ENCODE data around the gene RAB4A.

The RAB4A gene

DNA sequence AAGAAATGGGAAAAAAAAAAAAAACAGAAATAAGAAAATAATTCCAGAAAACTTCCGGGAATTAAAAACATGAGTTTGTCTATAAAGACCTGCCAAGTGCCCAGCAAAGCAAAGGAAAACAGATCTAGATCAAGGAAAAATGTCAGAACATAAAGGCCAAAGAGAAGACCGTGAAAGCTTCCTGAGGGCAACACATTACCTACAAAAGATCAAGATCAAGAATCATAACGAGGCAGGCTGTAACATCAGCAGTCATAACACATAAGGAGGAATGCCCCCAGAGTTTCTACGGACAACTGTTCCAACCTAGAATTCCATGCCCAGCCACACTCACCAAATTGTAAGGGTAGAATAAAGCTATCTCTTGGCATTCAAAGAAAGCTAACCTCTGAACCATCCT is 68.2 kb downstream of the RAB4A start:
- DNase-seq (ENCODE audit: low spot score), result no peak

DNA sequence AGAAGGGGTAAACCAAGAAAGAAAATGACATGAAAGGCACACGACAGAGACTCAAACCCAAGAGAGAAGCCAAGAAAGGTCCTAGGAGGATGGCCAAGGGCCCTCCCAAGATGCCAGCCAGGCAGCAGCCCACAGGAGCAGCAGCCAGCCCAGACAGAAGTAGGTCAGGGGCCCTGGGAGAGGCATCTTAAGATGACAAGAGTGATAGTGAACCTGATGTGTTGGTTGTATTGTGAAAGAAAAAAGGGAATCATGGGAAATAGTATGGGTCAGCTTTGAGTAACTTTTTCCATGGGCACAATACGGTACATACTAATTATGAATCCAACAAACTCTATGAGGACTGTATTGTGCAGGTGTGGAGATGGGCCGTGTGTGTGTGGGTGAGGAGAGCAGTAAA is 68.6 kb downstream of the RAB4A start:
- no peak for DNase-seq (ENCODE audit: low spot score)

DNA sequence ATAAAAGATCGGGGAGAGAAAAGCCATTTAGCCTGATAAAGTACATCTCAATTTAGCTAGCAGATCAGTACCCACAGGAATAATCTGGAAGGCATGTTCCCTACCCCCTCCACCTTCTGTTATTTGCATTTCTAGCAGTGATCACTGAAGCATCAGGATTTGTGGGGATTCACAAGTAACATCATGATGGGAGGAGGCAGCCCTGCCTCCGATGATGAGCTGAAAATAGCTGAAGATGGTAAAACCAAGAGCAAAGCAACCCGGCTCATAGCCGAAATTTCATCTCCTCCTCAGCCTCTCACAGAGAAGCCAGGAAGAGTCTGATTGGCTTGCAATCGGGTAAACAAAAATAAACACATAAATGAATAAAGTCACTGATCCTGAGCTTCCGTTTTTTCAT is 69.6 kb downstream of the RAB4A start:
- no peak for DNase-seq (ENCODE audit: low spot score)

DNA sequence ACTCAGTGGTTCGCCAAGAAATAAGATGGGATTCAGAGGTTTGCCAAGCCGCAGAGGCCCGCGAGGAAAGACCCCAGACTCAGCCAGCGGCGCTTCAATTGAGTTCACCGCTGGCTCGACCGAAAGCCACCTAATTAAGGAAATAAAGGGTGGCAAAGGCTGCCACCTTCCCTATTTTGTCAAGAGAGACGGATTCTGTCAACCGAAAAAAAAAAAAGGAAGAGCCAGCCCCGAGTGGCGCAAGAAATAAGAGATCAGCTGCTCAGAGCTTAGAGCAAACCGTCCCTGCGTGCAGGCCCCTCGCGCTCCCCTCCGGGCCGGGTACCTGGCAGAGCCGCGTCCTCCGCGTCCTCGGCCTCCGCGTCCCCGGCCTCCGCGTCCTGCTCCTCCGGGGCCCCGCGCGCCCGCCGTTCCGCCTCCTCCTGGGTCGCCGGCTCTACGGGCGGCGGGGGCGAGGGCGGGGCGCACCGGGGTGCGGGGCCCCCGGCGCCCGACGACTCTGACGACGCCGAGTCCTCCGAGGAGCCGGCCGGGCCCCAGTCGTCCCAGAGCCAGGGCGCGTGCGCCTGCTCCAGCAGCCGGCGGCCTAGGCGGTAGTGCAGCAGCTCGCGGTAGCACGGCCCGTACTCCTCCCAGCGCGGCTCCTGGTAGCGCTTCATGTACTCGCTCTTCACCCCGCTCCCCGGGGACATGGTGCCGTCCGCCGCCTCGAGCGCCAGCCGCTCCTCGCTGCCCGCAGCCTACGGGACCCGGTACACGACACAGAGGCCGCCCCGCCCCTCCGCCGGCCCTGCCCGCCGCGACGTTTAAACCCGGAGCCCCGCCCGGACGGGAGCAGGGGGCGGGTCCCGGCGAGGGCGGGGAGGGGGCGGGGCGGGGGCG is 71.1 kb downstream of the RAB4A start:
- DNase-seq (ENCODE audit: low spot score), result peak; percentile 83

DNA sequence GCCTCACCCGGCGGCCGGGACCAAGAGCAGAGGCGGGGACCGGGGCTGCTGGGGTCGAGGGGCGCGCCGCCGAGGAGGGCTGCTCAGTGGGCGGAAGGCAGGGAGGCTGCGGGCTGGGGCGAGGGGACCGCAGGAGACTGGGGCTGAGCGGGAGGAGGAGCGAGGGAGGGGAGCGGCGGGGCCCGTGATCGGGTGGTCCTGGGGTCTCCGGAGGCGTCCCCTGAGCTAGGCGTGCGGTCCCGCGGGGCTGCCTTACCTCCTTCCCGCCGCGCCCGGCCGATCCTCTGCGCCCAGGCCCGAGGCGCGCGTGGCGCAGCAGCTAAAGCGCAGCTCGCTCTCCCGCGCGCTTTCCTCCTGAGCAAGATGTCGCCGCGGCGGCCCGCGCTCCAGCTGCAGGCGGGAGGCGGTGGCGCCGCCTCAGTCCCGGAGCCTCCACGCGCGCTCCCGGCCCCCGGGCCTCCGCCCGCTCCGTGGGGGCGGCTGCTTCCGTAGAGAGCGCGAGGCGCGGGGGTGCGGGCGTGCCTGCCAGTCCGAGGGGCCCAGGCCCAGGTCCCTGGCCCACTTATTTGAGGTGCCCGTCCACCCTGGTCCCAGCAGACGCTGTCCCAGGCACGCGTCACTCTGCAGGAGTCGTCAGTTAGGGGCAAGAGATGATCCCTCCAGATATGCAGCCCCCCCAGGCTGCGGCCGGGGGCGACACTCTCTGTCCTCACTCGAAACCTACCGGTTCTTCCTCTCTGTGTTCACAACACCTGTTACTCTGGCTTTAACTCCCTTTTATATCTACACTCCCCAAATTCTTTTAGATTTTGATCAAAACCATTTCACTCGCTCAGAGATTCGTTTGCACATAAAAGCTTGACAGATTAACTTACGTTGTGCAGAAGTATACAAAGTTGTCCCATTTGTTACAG is 72.0 kb downstream of the RAB4A start, which contains the start of gene CCSAP:
Gene CCSAP (minus strand): TSS at position 392 of the 914 bp plus-strand sequence. CDS start 582 bp downstream, outside the sequence.
- DNase-seq (ENCODE audit: low spot score), result peak; percentile 63

DNA sequence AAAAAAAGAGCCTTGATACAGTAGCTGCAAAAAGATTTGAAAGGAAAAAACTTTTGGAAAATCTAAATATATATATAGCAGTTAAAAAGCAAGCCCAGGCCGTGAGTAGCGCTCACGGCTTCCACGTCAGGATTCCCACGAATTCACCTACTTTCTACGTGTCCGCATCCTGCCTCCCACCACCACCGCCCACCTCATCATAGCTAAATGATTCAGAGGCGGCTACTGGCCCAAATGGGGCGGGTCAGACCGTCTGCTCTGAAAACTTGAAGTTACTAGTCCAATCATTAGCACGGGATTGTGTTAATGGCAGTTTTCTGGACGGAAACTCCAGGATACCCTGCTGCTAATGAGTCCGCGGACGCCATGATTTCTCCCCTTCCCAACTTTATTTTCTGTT is 73.2 kb downstream of the RAB4A start:
- no peak for DNase-seq (ENCODE audit: low spot score)

DNA sequence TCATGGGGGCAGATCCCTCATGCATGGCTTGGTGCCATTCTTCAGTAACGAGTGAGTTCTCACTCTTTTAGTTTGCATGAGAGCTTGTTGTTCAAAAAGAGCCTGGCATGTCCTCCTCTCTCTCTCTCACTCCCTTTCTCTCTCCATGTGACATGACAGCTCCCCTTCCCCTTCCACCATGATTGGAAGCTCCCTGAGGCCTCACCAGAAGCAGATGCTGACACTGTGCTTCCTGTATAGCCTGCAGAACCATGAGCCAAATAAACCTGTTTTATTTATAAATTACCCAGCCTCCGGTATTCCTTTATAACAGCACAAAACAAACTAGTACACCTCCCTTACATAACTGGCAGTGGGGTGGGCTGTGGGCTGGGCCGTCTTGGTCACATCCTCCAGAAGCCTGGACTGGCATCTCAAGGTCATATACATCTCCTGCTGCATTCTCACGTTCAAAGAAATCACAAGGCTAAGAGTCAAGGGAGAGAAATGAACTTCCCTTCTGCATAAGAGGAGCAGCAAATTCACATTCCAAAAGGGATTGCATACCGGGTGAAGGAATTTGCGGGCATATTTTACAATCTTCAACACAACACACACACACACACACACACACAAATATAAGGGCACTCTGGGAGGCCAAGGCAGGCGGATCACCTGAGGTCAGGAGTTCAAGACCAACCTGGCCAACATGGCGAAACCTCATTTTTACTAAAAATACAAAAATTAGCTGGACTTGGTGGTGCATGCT is 74.2 kb downstream of the RAB4A start:
- DNase-seq (ENCODE audit: low spot score), result no peak

DNA sequence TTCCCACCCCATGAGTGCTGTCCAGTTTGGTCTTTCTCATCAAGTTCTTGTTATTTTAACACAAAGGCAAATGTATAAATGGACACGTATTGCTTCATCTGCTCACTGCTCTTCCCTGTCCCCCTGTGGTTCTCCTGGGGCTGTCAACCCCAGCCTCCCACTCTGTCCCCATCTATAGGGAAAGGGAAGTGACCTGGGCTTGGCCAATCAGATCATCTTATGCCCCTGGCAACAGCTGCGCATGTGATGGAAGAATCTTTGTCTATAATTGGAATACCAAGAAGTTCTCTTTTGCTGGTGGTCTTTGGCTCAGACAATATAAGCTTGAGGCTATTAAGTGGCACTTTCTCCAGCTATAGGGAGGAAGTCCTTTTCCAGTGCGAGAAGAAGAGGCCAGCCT is 76.6 kb downstream of the RAB4A start:
- DNase-seq (ENCODE audit: low spot score), result no peak

DNA sequence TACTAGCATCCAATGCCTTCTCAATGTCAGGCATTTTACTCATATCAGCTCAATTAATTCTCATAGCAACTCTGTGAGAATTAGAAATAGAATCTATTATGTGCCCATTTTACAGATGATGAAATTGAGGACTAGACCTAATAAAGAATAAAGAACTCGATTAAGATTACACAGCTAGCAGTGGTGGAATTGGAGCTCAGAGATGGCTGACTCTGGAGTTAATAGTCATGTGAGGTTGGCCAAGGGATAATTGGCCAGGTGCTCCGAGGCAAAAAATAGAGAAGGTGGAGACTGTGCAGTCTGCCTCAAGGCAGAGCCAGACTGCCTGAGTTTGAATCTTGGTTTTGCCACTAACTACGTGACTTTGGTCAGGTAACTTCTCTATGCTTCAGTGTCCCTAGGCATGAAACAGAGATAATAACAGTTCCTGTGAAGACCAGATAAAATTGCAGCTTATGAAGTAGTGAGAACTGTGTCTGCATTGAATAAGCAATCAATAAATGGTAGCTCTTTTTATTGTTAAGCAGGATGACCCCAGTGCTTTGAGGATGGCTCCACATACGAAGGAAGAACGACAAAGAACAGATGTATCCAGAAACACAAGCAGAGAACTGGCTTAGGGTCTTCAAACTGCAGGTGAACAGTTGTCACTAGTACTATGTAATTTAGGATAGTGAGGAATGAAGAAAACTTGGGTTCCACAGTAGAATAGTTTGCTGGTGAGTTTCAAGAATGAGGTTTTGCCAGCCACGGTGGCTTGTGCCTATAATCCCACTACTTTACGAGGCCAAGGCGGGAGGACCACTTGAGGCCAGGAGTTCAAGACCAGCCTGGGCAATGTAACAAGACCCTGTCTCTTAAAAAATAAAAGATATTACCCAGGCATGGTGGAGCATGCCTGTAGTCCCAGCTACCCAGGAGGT is 78.8 kb downstream of the RAB4A start:
- no peak for DNase-seq (ENCODE audit: low spot score)

DNA sequence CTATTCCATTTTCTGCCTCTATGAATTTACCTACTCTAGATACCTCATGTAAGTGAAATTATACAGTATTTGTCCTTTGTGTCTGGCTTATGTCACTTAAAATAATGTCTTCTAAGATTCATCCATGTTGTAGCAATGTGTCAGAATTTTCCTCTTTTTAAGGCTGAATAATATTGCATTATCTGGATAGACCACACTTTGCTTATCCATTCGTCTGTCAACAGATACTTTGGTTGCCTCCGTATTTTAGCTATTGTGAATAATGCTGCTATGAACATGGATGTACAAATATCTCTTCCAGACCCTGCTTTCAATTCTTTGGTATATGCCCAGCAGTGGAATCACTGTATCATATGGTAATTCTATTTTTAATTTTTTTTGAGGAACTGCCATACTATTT is 82.1 kb downstream of the RAB4A start:
- DNase-seq (ENCODE audit: low spot score), result no peak

DNA sequence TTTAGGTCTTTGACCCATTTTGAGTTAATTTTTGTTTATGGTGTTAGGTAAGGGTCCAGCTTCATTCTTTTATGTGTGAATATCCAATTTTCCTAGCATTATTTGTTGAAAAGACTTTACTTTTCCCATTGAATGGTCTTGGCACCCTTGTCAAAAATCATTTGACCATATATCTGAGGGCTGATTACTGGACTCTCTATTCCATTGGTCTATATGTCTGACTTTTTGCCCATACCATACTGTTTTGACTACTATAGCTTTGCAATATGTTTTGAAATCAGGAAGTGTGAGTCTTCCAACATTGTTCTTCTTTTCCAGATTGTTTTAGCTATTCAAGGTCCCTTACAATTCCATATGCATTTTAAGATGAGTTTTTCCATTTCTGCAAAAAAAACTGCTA is 83.3 kb downstream of the RAB4A start:
- DNase-seq (ENCODE audit: low spot score), result no peak
